Measurements from ENCODE around the gene TLE1.

GRCh38 chr9:81717747-81718077 lies 28.4 kb upstream of the TLE1 start:
- TF ChIP-seq CTCF (IDR thresholded peaks at IDR 0.05) = no peak
- TF ChIP-seq POLR2A (IDR thresholded peaks at IDR 0.05) = no peak

Data from adrenal gland (tissue), 5 donors.